GM23338 (cell line): Measurements from ENCODE around the gene WSCD1. TPM values are rescaled to one million over a fixed set of nuclear protein-coding genes. Genes with fewer than 3 reads are reported as not detected.

Experiments used
- ATAC-seq: fragments of 200-7000 bp; cut with Tn5 transposase; 3 replicates; pipeline ENCODE4 v1.9.1; 2020
- DNase-seq: peaks from one replicate; pipeline ENCODE4 v3.0.0-alpha.2; 2015; ENCODE audit warnings: low spot score
- H2AFZ ChIP-seq: fragments of 200-600 bp; sonication (generic); 2 replicates; pipeline ENCODE4 v1.8.0; 2016; ENCODE audit warnings: antibody characterized with exemption, mild to moderate bottlenecking, moderate library complexity
- H3F3A ChIP-seq: fragments of 200-600 bp; sonication (generic); replicated peaks from 2 replicates; pipeline ENCODE4 v1.8.0; 2017; ENCODE audit warnings: antibody characterized with exemption, mixed run types, low read depth
- H3K27ac ChIP-seq: fragments of 200-600 bp; sonication (generic); 2 replicates; pipeline ENCODE4 v1.6.1; 2016; ENCODE audit warnings: low read depth
- H3K27me3 ChIP-seq: fragments of 200-600 bp; sonication (generic); 2 replicates; pipeline ENCODE4 v1.8.0; 2016; ENCODE audit warnings: mild to moderate bottlenecking, mixed run types, moderate library complexity; ENCODE audit not compliant: insufficient read depth
- H3K36me3 ChIP-seq: fragments of 200-600 bp; sonication (generic); 2 replicates; pipeline ENCODE4 v1.8.0; 2016; ENCODE audit warnings: mild to moderate bottlenecking; ENCODE audit not compliant: insufficient read depth
- H3K4me1 ChIP-seq: fragments of 200-600 bp; sonication (generic); 2 replicates; pipeline ENCODE4 v1.8.0; 2016; ENCODE audit warnings: mild to moderate bottlenecking, moderate library complexity; ENCODE audit not compliant: insufficient read depth
- H3K4me2 ChIP-seq: fragments of 200-600 bp; sonication (generic); 2 replicates; pipeline ENCODE4 v1.7.1; 2017; ENCODE audit warnings: mixed run types
- H3K4me3 ChIP-seq: fragments of 200-600 bp; sonication (generic); 2 replicates; pipeline ENCODE4 v1.6.1; 2016; ENCODE audit warnings: mixed run types
- H3K79me2 ChIP-seq: fragments of 200-600 bp; sonication (generic); replicated peaks from 2 replicates; pipeline ENCODE4 v1.8.0; 2017; ENCODE audit warnings: mild to moderate bottlenecking; ENCODE audit not compliant: insufficient read depth
- H3K9me2 ChIP-seq: fragments of 200-600 bp; sonication (generic); 2 replicates; pipeline ENCODE4 v1.8.0; 2017; ENCODE audit not compliant: insufficient read depth
- H4K20me1 ChIP-seq: fragments of 200-600 bp; sonication (generic); replicated peaks from 2 replicates; pipeline ENCODE4 v1.8.0; 2017; ENCODE audit warnings: mild to moderate bottlenecking; ENCODE audit not compliant: insufficient read depth
- H3K27ac Mint-ChIP-seq: 2 replicates; pipeline ENCODE4 v1.8.0; 2020; ENCODE audit warnings: inconsistent platforms, mild to moderate bottlenecking, moderate library complexity, mixed read lengths
- H3K27me3 Mint-ChIP-seq: 3 replicates; pipeline ENCODE4 v1.8.0; 2022; ENCODE audit warnings: low read depth, mild to moderate bottlenecking, moderate library complexity, mixed read lengths, inconsistent platforms; ENCODE audit not compliant: insufficient read depth, poor library complexity
- H3K36me3 Mint-ChIP-seq: 3 replicates; pipeline ENCODE4 v1.8.0; 2021; ENCODE audit warnings: low read depth, mild to moderate bottlenecking, inconsistent platforms, moderate library complexity, mixed read lengths
- H3K4me1 Mint-ChIP-seq: 3 replicates; pipeline ENCODE4 v1.8.0; 2020; ENCODE audit warnings: mild to moderate bottlenecking, inconsistent platforms, mixed read lengths
- H3K4me3 Mint-ChIP-seq: 3 replicates; pipeline ENCODE4 v1.8.0; 2021; ENCODE audit warnings: moderate library complexity, mild to moderate bottlenecking, inconsistent platforms, mixed read lengths
- H3K9me3 Mint-ChIP-seq: 3 replicates; pipeline ENCODE4 v1.8.0; 2020; ENCODE audit warnings: moderate library complexity, mild to moderate bottlenecking, inconsistent platforms, mixed read lengths
- CREB1 ChIP-seq: fragments of 250-450 bp; sonication (Bioruptor Pico); IDR thresholded peaks from 2 replicates; pipeline ENCODE4 v1.5.0; 2020; ENCODE audit warnings: low read depth, mild to moderate bottlenecking, moderate library complexity
- EZH2 ChIP-seq: fragments of 200-600 bp; sonication (generic); IDR thresholded peaks from one replicate; pipeline ENCODE4 v1.8.0; 2017; ENCODE audit warnings: antibody characterized with exemption, mild to moderate bottlenecking, low read depth; ENCODE audit not compliant: unreplicated experiment
- EZH2phosphoT487 ChIP-seq: fragments of 200-600 bp; sonication (generic); IDR thresholded peaks from one replicate; pipeline ENCODE4 v1.8.1; 2018; ENCODE audit warnings: antibody characterized with exemption; ENCODE audit not compliant: unreplicated experiment
- JUNB ChIP-seq: IDR thresholded peaks from one replicate; pipeline ENCODE4 v1.6.1; 2016; ENCODE audit warnings: antibody characterized with exemption; ENCODE audit not compliant: unreplicated experiment
- NANOG ChIP-seq: IDR thresholded peaks from 2 replicates; pipeline ENCODE4 v1.6.1; 2016; ENCODE audit warnings: antibody characterized with exemption, borderline replicate concordance
- POLR2AphosphoS5 ChIP-seq: IDR thresholded peaks from 2 replicates; pipeline ENCODE4 v1.6.1; 2016; ENCODE audit warnings: antibody characterized with exemption, low read depth
- STAT1 ChIP-seq: IDR thresholded peaks from one replicate; pipeline ENCODE4 v1.6.1; 2016; ENCODE audit warnings: antibody characterized with exemption; ENCODE audit not compliant: unreplicated experiment
- ZNF331 ChIP-seq: fragments of 250-450 bp; sonication (Bioruptor Pico); IDR thresholded peaks from 2 replicates; pipeline ENCODE4 v1.5.0; 2020; ENCODE audit warnings: low read depth, mild to moderate bottlenecking, moderate library complexity
- polyA plus RNA-seq: library from polyadenylated mRNA; unstranded; fragments of >200 nt; fragmentation: Nextera tagmentation; extraction: Ambion mirVana; gene quantifications from 2 replicates; pipeline ENCODE4 v1.2.1, GENCODE V29; 2016
- total RNA-seq: library from RNA; depleted of rRNA; stranded (reverse); fragments of >200 nt; shearing (Covaris generic); gene quantifications from 2 replicates; pipeline ENCODE4 v1.2.3, GENCODE V29; 2014
- TF ChIP-seq, protein P1 (sequence below): IDR thresholded peaks from 2 replicates; pipeline ENCODE4 v1.6.1; 2016; ENCODE audit warnings: antibody characterized with exemption
- TF ChIP-seq, protein P2 (sequence below), 2 experiments: fragments of 200-600 bp in 1 of 2; sonication (generic) in 1 of 2; conservative IDR thresholded peaks; 2 replicates each; pipeline versions ENCODE4 v1.5.1 to v1.6.1; 2016 to 2017; ENCODE audit warnings: antibody characterized with exemption in 2 of 2, low read depth in 2 of 2, mild to moderate bottlenecking in 2 of 2, moderate library complexity in 1 of 2
- TF ChIP-seq, protein P3 (sequence below): fragments of 250-450 bp; sonication (Bioruptor Pico); IDR thresholded peaks from 2 replicates; pipeline ENCODE4 v1.5.0; 2020; ENCODE audit warnings: mild to moderate bottlenecking, moderate library complexity

Gene WSCD1
- total and polyA plus RNA-seq, 2 experiments from 2014 or later = 6.1 to 38.9 TPM

DNA sequence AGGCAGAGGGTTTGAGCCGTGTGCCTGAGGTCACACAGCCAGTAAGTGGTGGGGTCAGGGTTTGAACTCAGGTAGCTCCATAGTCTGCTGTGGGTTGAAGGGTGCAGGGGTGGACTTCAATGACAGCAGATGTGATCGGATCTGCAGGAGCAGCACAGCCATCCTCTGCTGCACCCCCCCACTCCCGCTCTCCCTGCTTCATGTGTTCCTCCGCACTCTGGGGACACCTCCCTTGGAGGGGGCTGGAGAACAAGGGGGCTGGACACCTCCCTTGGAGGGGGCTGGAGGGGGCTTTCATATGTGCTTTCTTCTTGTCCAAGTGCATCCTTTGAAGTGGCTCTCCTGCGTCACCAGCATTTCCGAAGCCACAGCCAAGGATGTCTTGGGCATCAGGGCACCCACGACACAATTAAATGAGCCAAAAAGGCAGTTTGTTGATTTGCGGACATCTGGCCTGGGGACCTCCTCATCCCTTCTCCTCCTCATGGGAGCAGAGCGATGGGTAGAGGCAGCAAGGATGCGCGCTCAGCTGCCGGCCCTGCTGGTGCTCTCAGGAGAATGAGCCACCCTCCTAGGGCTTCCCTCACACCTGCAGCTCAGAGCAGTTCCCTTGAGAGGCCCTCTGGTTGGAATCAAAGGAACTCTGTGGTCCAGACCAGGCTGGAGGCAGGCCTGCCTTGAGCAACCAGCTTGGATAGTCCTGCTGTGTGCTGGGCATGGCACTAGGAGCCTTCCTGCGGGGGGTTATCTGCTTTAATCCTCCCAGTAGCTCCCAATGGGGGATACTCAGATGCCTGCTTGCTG lies 26.2 kb downstream of the WSCD1 start:
- Histone ChIP-seq H3K27ac (no peak overlapping the region), H3K4me2 (no peak overlapping the region), H2AFZ (no peak overlapping the region), H3K79me2 (no peaks in the 10 kb centered on the region), H3K9me2 (no peaks in the 10 kb centered on the region), H3K36me3 (no peaks in the 10 kb centered on the region), H4K20me1 (no peaks in the 10 kb centered on the region), H3F3A (no peaks in the 10 kb centered on the region; the same call in 1 of the 2 replicates), H3K27me3 (no peaks in the 10 kb centered on the region), H3K4me3 (no peak overlapping the region), H3K4me1 (peaks cover 22% of the 10 kb centered on the region)
- Mint-ChIP-seq H3K27ac (peak overlapping the region; percentile 76; the same call in 1 of the 2 replicates), H3K4me1 (peaks cover 29% of the 10 kb centered on the region), H3K36me3 (peaks cover 60% of the 10 kb centered on the region), H3K4me3 (no peak overlapping the region), H3K9me3 (no peaks in the 10 kb centered on the region; the same call in 2 of the 3 replicates), H3K27me3 (peaks cover 5% of the 10 kb centered on the region)
- no peak for TF ChIP-seq NANOG
- no peak for TF ChIP-seq EZH2
- no peak for ATAC-seq
- DNase-seq = no peak

DNA sequence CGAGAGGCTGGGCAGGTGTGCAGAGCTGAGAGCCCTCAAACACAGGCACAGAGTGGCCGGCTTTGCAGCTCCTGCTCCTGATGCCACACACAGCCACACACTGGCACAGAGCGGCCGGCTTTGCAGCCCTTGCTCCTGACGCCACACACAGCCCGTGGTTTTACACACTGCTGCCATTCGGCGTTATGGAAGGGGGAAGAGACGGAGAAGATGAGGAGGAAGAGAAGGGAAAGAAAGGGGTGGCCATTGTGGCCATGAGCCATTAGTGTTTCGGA lies 26.8 kb downstream of the WSCD1 start:
- H3K27me3 Mint-ChIP-seq = peaks cover 5% of the 10 kb centered on the region
- Histone ChIP-seq H3K4me2 (no peak overlapping the region), H4K20me1 (no peaks in the 10 kb centered on the region), H3K27me3 (no peaks in the 10 kb centered on the region), H3K36me3 (no peaks in the 10 kb centered on the region), H3K79me2 (no peaks in the 10 kb centered on the region), H2AFZ (no peak overlapping the region), H3K4me1 (peaks cover 28% of the 10 kb centered on the region), H3K27ac (no peak overlapping the region), H3K4me3 (no peak overlapping the region), H3K9me2 (no peaks in the 10 kb centered on the region), H3F3A (no peaks in the 10 kb centered on the region; the same call in 1 of the 2 replicates)
- no peaks in the 10 kb centered on the region; the same call in 2 of the 3 replicates for H3K9me3 Mint-ChIP-seq
- no peak overlapping the region for H3K27ac Mint-ChIP-seq
- H3K4me3 Mint-ChIP-seq = no peak overlapping the region
- DNase-seq = no peak
- H3K36me3 Mint-ChIP-seq = peaks cover 60% of the 10 kb centered on the region
- no peak for ATAC-seq
- H3K4me1 Mint-ChIP-seq = peaks cover 34% of the 10 kb centered on the region
- no peak for TF ChIP-seq POLR2AphosphoS5
- TF ChIP-seq EZH2 = no peak
- no peak for TF ChIP-seq NANOG
- TF ChIP-seq, protein P1, sequence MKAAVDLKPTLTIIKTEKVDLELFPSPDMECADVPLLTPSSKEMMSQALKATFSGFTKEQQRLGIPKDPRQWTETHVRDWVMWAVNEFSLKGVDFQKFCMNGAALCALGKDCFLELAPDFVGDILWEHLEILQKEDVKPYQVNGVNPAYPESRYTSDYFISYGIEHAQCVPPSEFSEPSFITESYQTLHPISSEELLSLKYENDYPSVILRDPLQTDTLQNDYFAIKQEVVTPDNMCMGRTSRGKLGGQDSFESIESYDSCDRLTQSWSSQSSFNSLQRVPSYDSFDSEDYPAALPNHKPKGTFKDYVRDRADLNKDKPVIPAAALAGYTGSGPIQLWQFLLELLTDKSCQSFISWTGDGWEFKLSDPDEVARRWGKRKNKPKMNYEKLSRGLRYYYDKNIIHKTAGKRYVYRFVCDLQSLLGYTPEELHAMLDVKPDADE = no peak
- no peak for TF ChIP-seq ZNF331
- TF ChIP-seq, protein P2, sequence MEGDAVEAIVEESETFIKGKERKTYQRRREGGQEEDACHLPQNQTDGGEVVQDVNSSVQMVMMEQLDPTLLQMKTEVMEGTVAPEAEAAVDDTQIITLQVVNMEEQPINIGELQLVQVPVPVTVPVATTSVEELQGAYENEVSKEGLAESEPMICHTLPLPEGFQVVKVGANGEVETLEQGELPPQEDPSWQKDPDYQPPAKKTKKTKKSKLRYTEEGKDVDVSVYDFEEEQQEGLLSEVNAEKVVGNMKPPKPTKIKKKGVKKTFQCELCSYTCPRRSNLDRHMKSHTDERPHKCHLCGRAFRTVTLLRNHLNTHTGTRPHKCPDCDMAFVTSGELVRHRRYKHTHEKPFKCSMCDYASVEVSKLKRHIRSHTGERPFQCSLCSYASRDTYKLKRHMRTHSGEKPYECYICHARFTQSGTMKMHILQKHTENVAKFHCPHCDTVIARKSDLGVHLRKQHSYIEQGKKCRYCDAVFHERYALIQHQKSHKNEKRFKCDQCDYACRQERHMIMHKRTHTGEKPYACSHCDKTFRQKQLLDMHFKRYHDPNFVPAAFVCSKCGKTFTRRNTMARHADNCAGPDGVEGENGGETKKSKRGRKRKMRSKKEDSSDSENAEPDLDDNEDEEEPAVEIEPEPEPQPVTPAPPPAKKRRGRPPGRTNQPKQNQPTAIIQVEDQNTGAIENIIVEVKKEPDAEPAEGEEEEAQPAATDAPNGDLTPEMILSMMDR (conservative IDR thresholded peaks at IDR 0.05; ENCODE audit: low read depth in 2 of 2) = no peak
- no peak for TF ChIP-seq STAT1
- TF ChIP-seq CREB1 (CRISPR knock-in tag) = no peak
- TF ChIP-seq JUNB = no peak
- TF ChIP-seq, protein P3, sequence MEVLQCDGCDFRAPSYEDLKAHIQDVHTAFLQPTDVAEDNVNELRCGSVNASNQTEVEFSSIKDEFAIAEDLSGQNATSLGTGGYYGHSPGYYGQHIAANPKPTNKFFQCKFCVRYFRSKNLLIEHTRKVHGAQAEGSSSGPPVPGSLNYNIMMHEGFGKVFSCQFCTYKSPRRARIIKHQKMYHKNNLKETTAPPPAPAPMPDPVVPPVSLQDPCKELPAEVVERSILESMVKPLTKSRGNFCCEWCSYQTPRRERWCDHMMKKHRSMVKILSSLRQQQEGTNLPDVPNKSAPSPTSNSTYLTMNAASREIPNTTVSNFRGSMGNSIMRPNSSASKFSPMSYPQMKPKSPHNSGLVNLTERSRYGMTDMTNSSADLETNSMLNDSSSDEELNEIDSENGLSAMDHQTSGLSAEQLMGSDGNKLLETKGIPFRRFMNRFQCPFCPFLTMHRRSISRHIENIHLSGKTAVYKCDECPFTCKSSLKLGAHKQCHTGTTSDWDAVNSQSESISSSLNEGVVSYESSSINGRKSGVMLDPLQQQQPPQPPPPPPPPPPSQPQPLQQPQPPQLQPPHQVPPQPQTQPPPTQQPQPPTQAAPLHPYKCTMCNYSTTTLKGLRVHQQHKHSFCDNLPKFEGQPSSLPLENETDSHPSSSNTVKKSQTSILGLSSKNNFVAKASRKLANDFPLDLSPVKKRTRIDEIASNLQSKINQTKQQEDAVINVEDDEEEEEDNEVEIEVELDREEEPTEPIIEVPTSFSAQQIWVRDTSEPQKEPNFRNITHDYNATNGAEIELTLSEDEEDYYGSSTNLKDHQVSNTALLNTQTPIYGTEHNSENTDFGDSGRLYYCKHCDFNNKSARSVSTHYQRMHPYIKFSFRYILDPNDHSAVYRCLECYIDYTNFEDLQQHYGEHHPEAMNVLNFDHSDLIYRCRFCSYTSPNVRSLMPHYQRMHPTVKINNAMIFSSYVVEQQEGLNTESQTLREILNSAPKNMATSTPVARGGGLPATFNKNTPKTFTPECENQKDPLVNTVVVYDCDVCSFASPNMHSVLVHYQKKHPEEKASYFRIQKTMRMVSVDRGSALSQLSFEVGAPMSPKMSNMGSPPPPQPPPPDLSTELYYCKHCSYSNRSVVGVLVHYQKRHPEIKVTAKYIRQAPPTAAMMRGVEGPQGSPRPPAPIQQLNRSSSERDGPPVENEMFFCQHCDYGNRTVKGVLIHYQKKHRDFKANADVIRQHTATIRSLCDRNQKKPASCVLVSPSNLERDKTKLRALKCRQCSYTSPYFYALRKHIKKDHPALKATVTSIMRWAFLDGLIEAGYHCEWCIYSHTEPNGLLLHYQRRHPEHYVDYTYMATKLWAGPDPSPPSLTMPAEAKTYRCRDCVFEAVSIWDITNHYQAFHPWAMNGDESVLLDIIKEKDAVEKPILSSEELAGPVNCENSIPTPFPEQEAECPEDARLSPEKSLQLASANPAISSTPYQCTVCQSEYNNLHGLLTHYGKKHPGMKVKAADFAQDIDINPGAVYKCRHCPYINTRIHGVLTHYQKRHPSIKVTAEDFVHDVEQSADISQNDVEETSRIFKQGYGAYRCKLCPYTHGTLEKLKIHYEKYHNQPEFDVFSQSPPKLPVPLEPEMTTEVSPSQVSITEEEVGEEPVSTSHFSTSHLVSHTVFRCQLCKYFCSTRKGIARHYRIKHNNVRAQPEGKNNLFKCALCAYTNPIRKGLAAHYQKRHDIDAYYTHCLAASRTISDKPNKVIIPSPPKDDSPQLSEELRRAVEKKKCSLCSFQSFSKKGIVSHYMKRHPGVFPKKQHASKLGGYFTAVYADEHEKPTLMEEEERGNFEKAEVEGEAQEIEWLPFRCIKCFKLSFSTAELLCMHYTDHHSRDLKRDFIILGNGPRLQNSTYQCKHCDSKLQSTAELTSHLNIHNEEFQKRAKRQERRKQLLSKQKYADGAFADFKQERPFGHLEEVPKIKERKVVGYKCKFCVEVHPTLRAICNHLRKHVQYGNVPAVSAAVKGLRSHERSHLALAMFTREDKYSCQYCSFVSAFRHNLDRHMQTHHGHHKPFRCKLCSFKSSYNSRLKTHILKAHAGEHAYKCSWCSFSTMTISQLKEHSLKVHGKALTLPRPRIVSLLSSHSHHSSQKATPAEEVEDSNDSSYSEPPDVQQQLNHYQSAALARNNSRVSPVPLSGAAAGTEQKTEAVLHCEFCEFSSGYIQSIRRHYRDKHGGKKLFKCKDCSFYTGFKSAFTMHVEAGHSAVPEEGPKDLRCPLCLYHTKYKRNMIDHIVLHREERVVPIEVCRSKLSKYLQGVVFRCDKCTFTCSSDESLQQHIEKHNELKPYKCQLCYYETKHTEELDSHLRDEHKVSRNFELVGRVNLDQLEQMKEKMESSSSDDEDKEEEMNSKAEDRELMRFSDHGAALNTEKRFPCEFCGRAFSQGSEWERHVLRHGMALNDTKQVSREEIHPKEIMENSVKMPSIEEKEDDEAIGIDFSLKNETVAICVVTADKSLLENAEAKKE (CRISPR knock-in tag) = no peak
- TF ChIP-seq EZH2phosphoT487 = no peak
